ENCODE measurements around the gene MAJIN.
A peak's percentile ranks its signal among the peaks of the same experiment; 100 is the strongest.

Gene MAJIN

GRCh38 chr11:64898541-64898940, 73.4 kb downstream of the MAJIN start:
- peak overlapping the region; percentile 91 for H3K27ac Mint-ChIP-seq (ENCODE audit: low read depth)

GRCh38 chr11:64898076-64898445, 73.8 kb downstream of the MAJIN start:
- ATAC-seq (replicated peaks; ENCODE audit: extremely low read depth, poor library complexity, severe bottlenecking) (no peak), DNase-seq (ENCODE audit: low spot score in 2 of 2) (no peak)
- Mint-ChIP-seq H3K27ac (ENCODE audit: low read depth) (peak overlapping the region; percentile 91), H3K4me1 (peaks cover 20% of the 10 kb centered on the region), H3K4me3 (peak overlapping the region; percentile 34), H3K9me3 (no peaks in the 10 kb centered on the region), H3K27me3 (no peaks in the 10 kb centered on the region), H3K36me3 (ENCODE audit: insufficient read depth) (peaks cover 80% of the 10 kb centered on the region)

More at GRCh38 chr11:64898541-64898940, 73.4 kb downstream of the MAJIN start:
- ATAC-seq (replicated peaks; ENCODE audit: extremely low read depth, poor library complexity, severe bottlenecking) (no peak), DNase-seq (ENCODE audit: low spot score in 2 of 2) (no peak)
- Mint-ChIP-seq H3K4me3 (peak overlapping the region; percentile 45), H3K9me3 (no peaks in the 10 kb centered on the region), H3K27me3 (no peaks in the 10 kb centered on the region), H3K36me3 (ENCODE audit: insufficient read depth) (peaks cover 78% of the 10 kb centered on the region), H3K4me1 (peaks cover 20% of the 10 kb centered on the region)

GRCh38 chr11:64897381-64898075, 74.4 kb downstream of the MAJIN start:
- H3K4me3 Mint-ChIP-seq, result peak overlapping the region; percentile 25
- no peaks in the 10 kb centered on the region for H3K9me3 Mint-ChIP-seq
- no peaks in the 10 kb centered on the region for H3K27me3 Mint-ChIP-seq
- ATAC-seq (replicated peaks; ENCODE audit: extremely low read depth, poor library complexity, severe bottlenecking), result no peak
- no peak for DNase-seq (ENCODE audit: low spot score in 2 of 2)
- H3K4me1 Mint-ChIP-seq, result peaks cover 20% of the 10 kb centered on the region
- peaks cover 80% of the 10 kb centered on the region for H3K36me3 Mint-ChIP-seq (ENCODE audit: insufficient read depth)
- peak overlapping the region; percentile 91 for H3K27ac Mint-ChIP-seq (ENCODE audit: low read depth)

GRCh38 chr11:64896448-64897022, 75.4 kb downstream of the MAJIN start:
- Mint-ChIP-seq H3K36me3 (ENCODE audit: insufficient read depth) (peaks cover 80% of the 10 kb centered on the region), H3K4me1 (peaks cover 17% of the 10 kb centered on the region), H3K27ac (ENCODE audit: low read depth) (peak overlapping the region; percentile 80), H3K4me3 (peak overlapping the region; percentile 11), H3K27me3 (no peaks in the 10 kb centered on the region), H3K9me3 (no peaks in the 10 kb centered on the region)
- ATAC-seq (replicated peaks; ENCODE audit: extremely low read depth, poor library complexity, severe bottlenecking) (no peak), DNase-seq (ENCODE audit: low spot score in 2 of 2) (no peak)

- Mint-ChIP-seq H3K27ac (ENCODE audit: low read depth) (peak overlapping the region; percentile 80), H3K4me1 (peaks cover 8% of the 10 kb centered on the region), H3K9me3 (no peaks in the 10 kb centered on the region), H3K27me3 (no peaks in the 10 kb centered on the region), H3K4me3 (peak overlapping the region; percentile 51), H3K36me3 (ENCODE audit: insufficient read depth) (peaks cover 75% of the 10 kb centered on the region)
- no peak for ATAC-seq (replicated peaks; ENCODE audit: extremely low read depth, poor library complexity, severe bottlenecking)
- no peak for DNase-seq (ENCODE audit: low spot score in 2 of 2)
Observed at GRCh38 chr11:64894812-64895452, 77.0 kb downstream of the MAJIN start.

GRCh38 chr11:64894070-64894811, 77.7 kb downstream of the MAJIN start:
- H3K27me3 Mint-ChIP-seq, result no peaks in the 10 kb centered on the region
- peak overlapping the region; percentile 80 for H3K27ac Mint-ChIP-seq (ENCODE audit: low read depth)
- H3K4me1 Mint-ChIP-seq, result peaks cover 1% of the 10 kb centered on the region
- H3K4me3 Mint-ChIP-seq, result peak overlapping the region; percentile 51
- DNase-seq (ENCODE audit: low spot score in 2 of 2) (peak; percentile 86 to 95), ATAC-seq (replicated peaks; ENCODE audit: extremely low read depth, poor library complexity, severe bottlenecking) (peak; percentile 74)
- peaks cover 69% of the 10 kb centered on the region for H3K36me3 Mint-ChIP-seq (ENCODE audit: insufficient read depth)
- H3K9me3 Mint-ChIP-seq, result no peaks in the 10 kb centered on the region

GRCh38 chr11:64893194-64894069, 78.5 kb downstream of the MAJIN start:
- H3K27ac Mint-ChIP-seq (ENCODE audit: low read depth), result peak overlapping the region; percentile 55
- ATAC-seq (replicated peaks; ENCODE audit: extremely low read depth, poor library complexity, severe bottlenecking), result no peak
- H3K27me3 Mint-ChIP-seq, result no peaks in the 10 kb centered on the region
- H3K36me3 Mint-ChIP-seq (ENCODE audit: insufficient read depth), result peaks cover 64% of the 10 kb centered on the region
- DNase-seq (ENCODE audit: low spot score in 2 of 2), result no peak
- H3K4me3 Mint-ChIP-seq, result no peak overlapping the region
- H3K9me3 Mint-ChIP-seq, result no peaks in the 10 kb centered on the region
- no peaks in the 10 kb centered on the region for H3K4me1 Mint-ChIP-seq

- peaks cover 62% of the 10 kb centered on the region for H3K36me3 Mint-ChIP-seq (ENCODE audit: insufficient read depth)
- ATAC-seq (replicated peaks; ENCODE audit: extremely low read depth, poor library complexity, severe bottlenecking), result no peak
- no peak for DNase-seq (ENCODE audit: low spot score in 2 of 2)
- H3K27me3 Mint-ChIP-seq, result no peaks in the 10 kb centered on the region
- peaks cover 6% of the 10 kb centered on the region for H3K4me1 Mint-ChIP-seq
- H3K4me3 Mint-ChIP-seq, result no peak overlapping the region
- H3K9me3 Mint-ChIP-seq, result no peaks in the 10 kb centered on the region
- H3K27ac Mint-ChIP-seq (ENCODE audit: low read depth), result peak overlapping the region; percentile 55
Observed at GRCh38 chr11:64892838-64893193, 79.1 kb downstream of the MAJIN start.

- H3K9me3 Mint-ChIP-seq, result no peaks in the 10 kb centered on the region
- DNase-seq (ENCODE audit: low spot score in 2 of 2), result no peak
- H3K36me3 Mint-ChIP-seq (ENCODE audit: insufficient read depth), result peaks cover 59% of the 10 kb centered on the region
- no peaks in the 10 kb centered on the region for H3K27me3 Mint-ChIP-seq
- H3K27ac Mint-ChIP-seq (ENCODE audit: low read depth), result peak overlapping the region; percentile 93
- peak overlapping the region; percentile 35 for H3K4me3 Mint-ChIP-seq
- ATAC-seq (replicated peaks; ENCODE audit: extremely low read depth, poor library complexity, severe bottlenecking), result no peak
- peaks cover 8% of the 10 kb centered on the region for H3K4me1 Mint-ChIP-seq
Observed at GRCh38 chr11:64892411-64892831, 79.5 kb downstream of the MAJIN start.

GRCh38 chr11:64891880-64892279, 80.0 kb downstream of the MAJIN start:
- H3K4me1 Mint-ChIP-seq, result peaks cover 11% of the 10 kb centered on the region
- no peaks in the 10 kb centered on the region for H3K9me3 Mint-ChIP-seq
- no peaks in the 10 kb centered on the region for H3K27me3 Mint-ChIP-seq
- peak overlapping the region; percentile 35 for H3K4me3 Mint-ChIP-seq
- peak overlapping the region; percentile 93 for H3K27ac Mint-ChIP-seq (ENCODE audit: low read depth)
- H3K36me3 Mint-ChIP-seq (ENCODE audit: insufficient read depth), result peaks cover 55% of the 10 kb centered on the region
- ATAC-seq (replicated peaks; ENCODE audit: extremely low read depth, poor library complexity, severe bottlenecking), result no peak
- DNase-seq (ENCODE audit: low spot score in 2 of 2), result no peak

- H3K9me3 Mint-ChIP-seq, result no peaks in the 10 kb centered on the region
- peaks cover 52% of the 10 kb centered on the region for H3K36me3 Mint-ChIP-seq (ENCODE audit: insufficient read depth)
- peaks cover 11% of the 10 kb centered on the region for H3K4me1 Mint-ChIP-seq
- ATAC-seq (replicated peaks; ENCODE audit: extremely low read depth, poor library complexity, severe bottlenecking) (no peak), DNase-seq (ENCODE audit: low spot score in 2 of 2) (no peak)
- H3K4me3 Mint-ChIP-seq, result no peak overlapping the region
- H3K27me3 Mint-ChIP-seq, result no peaks in the 10 kb centered on the region
- peak overlapping the region; percentile 93 for H3K27ac Mint-ChIP-seq (ENCODE audit: low read depth)
Observed at GRCh38 chr11:64891215-64891848, 80.6 kb downstream of the MAJIN start.

Data from central memory CD8-positive, alpha-beta T cell (primary cell).